BLaER1 treated with 17β-estradiol and CSF1 and Interleukin-3, amounts not matched to agents 10 nM and 100 nM (cell line): ENCODE measurements around the gene PLCG1.
A peak's percentile ranks its signal among the peaks of the same experiment; 100 is the strongest.

ENCODE experiments used
- H3K27ac ChIP-seq, 11 experiments: shearing (Covaris generic); formaldehyde crosslinking; 2 replicates each; pipeline ENCODE4 v1.8.1; 2022
- H3K27me3 ChIP-seq, 11 experiments: shearing (Covaris generic); formaldehyde crosslinking; 2 replicates each; pipeline ENCODE4 v1.8.1; 2022
- H3K36me3 ChIP-seq, 11 experiments: shearing (Covaris generic); formaldehyde crosslinking; 2 replicates each; pipeline ENCODE4 v1.8.1; 2022
- H3K4me1 ChIP-seq, 10 experiments: shearing (Covaris generic); formaldehyde crosslinking; 2 replicates each; pipeline ENCODE4 v1.8.1; 2022
- H3K4me2 ChIP-seq, 11 experiments: shearing (Covaris generic); formaldehyde crosslinking; 2 replicates each; pipeline ENCODE4 v1.8.1; 2022
- H3K4me3 ChIP-seq, 10 experiments: shearing (Covaris generic); formaldehyde crosslinking; 2 replicates each; pipeline ENCODE4 v1.8.1; 2022
- H3K9ac ChIP-seq, 11 experiments: shearing (Covaris generic); formaldehyde crosslinking; 2 replicates each; pipeline ENCODE4 v1.8.1; 2022
- H3K9me3 ChIP-seq, 11 experiments: shearing (Covaris generic); formaldehyde crosslinking; replicated peaks in 1 of 11; 2 replicates each; pipeline ENCODE4 v1.8.1; 2022
- H4K20me1 ChIP-seq, 11 experiments: shearing (Covaris generic); formaldehyde crosslinking; 2 replicates each; pipeline ENCODE4 v1.8.1; 2022
- Cebpa-rat ChIP-seq, 11 experiments: shearing (Covaris generic); IDR thresholded peaks; 2 replicates each; pipeline ENCODE4 v1.8.1; 2022

Gene PLCG1

DNA sequence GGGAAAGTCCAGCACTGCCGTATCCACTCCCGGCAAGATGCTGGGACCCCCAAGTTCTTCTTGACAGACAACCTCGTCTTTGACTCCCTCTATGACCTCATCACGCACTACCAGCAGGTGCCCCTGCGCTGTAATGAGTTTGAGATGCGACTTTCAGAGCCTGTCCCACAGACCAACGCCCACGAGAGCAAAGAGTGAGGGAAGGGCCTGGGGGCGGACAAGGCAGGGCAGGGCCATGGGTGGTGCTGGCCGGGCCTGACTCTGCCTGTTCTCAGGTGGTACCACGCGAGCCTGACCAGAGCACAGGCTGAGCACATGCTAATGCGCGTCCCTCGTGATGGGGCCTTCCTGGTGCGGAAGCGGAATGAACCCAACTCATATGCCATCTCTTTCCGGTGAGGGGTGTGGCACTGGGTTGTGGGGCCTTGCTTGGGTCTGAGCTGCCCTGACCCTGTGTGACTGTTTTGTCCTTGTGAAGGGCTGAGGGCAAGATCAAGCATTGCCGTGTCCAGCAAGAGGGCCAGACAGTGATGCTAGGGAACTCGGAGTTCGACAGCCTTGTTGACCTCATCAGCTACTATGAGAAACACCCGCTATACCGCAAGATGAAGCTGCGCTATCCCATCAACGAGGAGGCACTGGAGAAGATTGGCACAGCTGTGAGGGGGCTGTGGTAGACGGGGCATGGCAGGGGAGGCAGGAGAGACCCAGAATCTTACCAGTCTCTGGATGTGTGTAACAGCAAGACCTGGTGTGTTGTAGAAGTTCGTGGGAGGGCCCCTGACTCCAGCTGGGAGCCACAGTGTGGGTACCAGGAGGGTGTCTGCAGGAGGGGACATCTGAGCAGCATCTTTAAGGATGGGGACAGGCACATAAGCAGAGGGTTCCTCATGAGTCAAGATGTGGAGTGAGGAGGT, 29.1 kb downstream of the PLCG1 start:
- Histone ChIP-seq H3K27ac (no peak overlapping the region), H3K4me1 (peaks cover 9 to 27% (median 23%) of the 10 kb centered on the region in 10 experiments), H3K9ac (no peak overlapping the region), H3K4me2 (peak overlapping the region in 7 of 11 experiments; percentile 35 to 65 (median 46); a peak in 13 of 22 replicates), H4K20me1 (peaks cover 9 to 100% (median 100%) of the 10 kb centered on the region in 11 experiments; a peak in 20 of 22 replicates), H3K36me3 (peaks cover 76 to 99% (median 91%) of the 10 kb centered on the region in 11 experiments), H3K4me3 (no peak overlapping the region), H3K9me3 (no peaks in the 10 kb centered on the region), H3K27me3 (peaks cover 58 to 89% (median 73%) of the 10 kb centered on the region in 11 experiments)
- no peak for TF ChIP-seq Cebpa-rat (IDR thresholded peaks at IDR 0.05)

GRCh38 chr20:41167118-41167470, 29.8 kb downstream of the PLCG1 start:
- peaks cover 9 to 27% (median 23%) of the 10 kb centered on the region in 10 experiments for H3K4me1 ChIP-seq
- H3K4me2 ChIP-seq = peak overlapping the region in 8 of 11 experiments; percentile 35 to 65 (median 48); a peak in 15 of 22 replicates
- H3K27ac ChIP-seq = no peak overlapping the region
- no peak overlapping the region; a peak in 1 of 22 replicates for H3K9ac ChIP-seq
- H3K9me3 ChIP-seq = no peaks in the 10 kb centered on the region
- H4K20me1 ChIP-seq = peaks cover 9 to 100% (median 100%) of the 10 kb centered on the region in 11 experiments; a peak in 20 of 22 replicates
- H3K36me3 ChIP-seq = peaks cover 82 to 99% (median 93%) of the 10 kb centered on the region in 11 experiments
- peaks cover 58 to 91% (median 73%) of the 10 kb centered on the region in 11 experiments for H3K27me3 ChIP-seq
- H3K4me3 ChIP-seq = no peak overlapping the region
- no peak for TF ChIP-seq Cebpa-rat (IDR thresholded peaks at IDR 0.05)

GRCh38 chr20:41167481-41168253, 30.3 kb downstream of the PLCG1 start:
- no peak overlapping the region for H3K4me3 ChIP-seq
- H3K4me2 ChIP-seq = peak overlapping the region; percentile 35 to 65 (median 50)
- peaks cover 83 to 99% (median 93%) of the 10 kb centered on the region in 11 experiments for H3K36me3 ChIP-seq
- H3K27me3 ChIP-seq = peaks cover 58 to 86% (median 73%) of the 10 kb centered on the region in 11 experiments
- H4K20me1 ChIP-seq = peaks cover 9 to 100% (median 100%) of the 10 kb centered on the region in 11 experiments; a peak in 20 of 22 replicates
- no peak overlapping the region for H3K27ac ChIP-seq
- no peak for TF ChIP-seq Cebpa-rat (IDR thresholded peaks at IDR 0.05)
- H3K9ac ChIP-seq = peak overlapping the region in 3 of 11 experiments; percentile 1 to 59 (median 23); a peak in 3 of 22 replicates
- no peaks in the 10 kb centered on the region for H3K9me3 ChIP-seq
- peaks cover 9 to 27% (median 23%) of the 10 kb centered on the region in 10 experiments for H3K4me1 ChIP-seq

DNA sequence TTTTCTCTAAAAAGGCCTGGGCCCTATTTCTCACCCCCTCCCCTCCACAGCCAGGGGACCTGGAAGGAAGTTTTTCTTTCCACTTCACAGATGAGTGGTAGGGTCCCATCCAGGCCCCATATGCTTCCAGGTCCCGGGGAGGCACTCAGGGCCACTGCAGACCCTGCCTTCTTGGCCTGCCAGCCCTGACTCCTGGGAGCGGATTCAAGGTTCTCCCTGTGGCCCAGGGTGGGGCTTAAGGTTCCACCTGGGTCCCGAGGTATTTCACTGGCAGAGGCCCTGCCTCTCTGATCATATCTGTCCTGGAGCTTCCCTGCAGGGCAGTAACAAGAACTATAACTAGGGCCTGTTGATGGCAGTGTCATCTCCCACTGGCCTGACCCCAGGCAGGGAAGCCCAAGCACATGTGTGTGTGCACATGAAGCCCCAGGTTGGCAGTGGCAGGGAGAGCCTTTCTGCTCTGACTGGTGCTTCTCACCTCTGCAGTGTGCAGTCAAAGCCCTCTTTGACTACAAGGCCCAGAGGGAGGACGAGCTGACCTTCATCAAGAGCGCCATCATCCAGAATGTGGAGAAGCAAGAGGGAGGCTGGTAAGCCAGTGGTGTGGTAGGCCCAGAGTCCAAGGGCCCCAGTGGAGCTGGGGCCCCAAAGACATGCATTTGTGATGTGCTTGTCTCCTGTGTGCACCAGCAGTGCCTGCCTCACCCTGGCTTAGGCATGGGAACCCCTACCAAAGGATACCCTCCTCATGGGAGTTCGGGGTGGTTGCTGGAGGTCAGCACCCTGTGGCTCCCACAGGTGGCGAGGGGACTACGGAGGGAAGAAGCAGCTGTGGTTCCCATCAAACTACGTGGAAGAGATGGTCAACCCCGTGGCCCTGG, 31.2 kb downstream of the PLCG1 start:
- Histone ChIP-seq H3K36me3 (peaks cover 75 to 99% (median 91%) of the 10 kb centered on the region in 11 experiments), H3K9ac (peak overlapping the region in 3 of 11 experiments; percentile 1 to 59 (median 23); a peak in 3 of 22 replicates), H3K4me2 (peak overlapping the region; percentile 35 to 65 (median 50))

DNA sequence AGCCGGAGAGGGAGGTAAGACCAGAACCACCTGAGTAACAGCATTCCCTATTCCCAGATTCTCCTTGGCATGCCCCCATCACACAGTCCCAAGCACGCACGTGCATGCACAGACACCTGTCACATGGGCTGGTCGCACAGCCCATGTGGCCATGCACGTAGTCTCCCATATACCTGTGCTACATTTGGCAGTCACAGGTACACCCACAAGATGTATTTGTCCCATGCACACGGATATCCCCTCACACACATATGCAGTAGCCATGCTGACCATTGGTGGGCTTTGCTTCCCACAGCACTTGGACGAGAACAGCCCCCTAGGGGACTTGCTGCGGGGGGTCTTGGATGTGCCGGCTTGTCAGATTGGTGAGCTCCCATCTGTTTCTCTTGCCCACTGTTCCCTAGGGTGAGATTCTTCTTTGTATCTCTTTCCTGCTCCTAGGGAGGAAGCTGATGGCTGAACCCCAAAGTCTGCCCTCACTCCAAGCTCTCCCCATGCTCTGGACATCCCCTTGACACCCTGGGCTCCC, 31.9 kb downstream of the PLCG1 start:
- no peak overlapping the region for H3K27ac ChIP-seq
- peaks cover 9 to 27% (median 23%) of the 10 kb centered on the region in 10 experiments for H3K4me1 ChIP-seq
- peaks cover 74 to 99% (median 91%) of the 10 kb centered on the region in 11 experiments for H3K36me3 ChIP-seq

More for the DNA sequence above, 31.2 kb downstream of the PLCG1 start:
- no peak overlapping the region for H3K4me3 ChIP-seq
- H3K9me3 ChIP-seq = no peaks in the 10 kb centered on the region
- peaks cover 9 to 100% (median 100%) of the 10 kb centered on the region in 11 experiments; a peak in 20 of 22 replicates for H4K20me1 ChIP-seq
- H3K4me1 ChIP-seq = peaks cover 9 to 27% (median 23%) of the 10 kb centered on the region in 10 experiments
- H3K27me3 ChIP-seq = peaks cover 54 to 77% (median 68%) of the 10 kb centered on the region in 11 experiments
- no peak overlapping the region for H3K27ac ChIP-seq
- TF ChIP-seq Cebpa-rat (IDR thresholded peaks at IDR 0.05) = no peak

DNA sequence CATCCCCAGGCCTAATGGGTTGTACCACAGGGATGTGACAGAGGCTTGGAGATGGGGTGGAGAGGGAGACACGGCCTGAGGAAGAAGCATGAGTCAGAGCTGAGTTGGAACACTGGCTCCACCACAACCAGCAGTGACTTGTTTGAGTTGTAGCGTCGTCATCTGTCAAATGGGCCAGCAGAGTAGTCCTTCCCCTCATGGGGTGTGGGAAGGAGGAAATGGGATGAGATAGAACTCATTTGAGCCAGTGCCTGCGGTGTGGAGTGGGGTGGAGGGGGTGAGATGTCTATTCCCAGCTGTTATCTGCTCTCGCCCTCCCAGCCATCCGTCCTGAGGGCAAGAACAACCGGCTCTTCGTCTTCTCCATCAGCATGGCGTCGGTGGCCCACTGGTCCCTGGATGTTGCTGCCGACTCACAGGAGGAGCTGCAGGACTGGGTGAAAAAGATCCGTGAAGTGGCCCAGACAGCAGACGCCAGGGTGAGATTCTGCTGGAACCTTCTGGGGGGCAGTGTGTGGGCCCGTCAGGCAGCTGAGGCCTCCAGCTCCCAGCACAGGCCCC, 32.5 kb downstream of the PLCG1 start:
- Histone ChIP-seq H4K20me1 (peaks cover 9 to 100% (median 100%) of the 10 kb centered on the region in 11 experiments; a peak in 20 of 22 replicates), H3K4me2 (no peak overlapping the region), H3K27ac (no peak overlapping the region), H3K9me3 (no peaks in the 10 kb centered on the region), H3K27me3 (peaks cover 41 to 64% (median 54%) of the 10 kb centered on the region in 11 experiments), H3K9ac (no peak overlapping the region), H3K4me3 (no peak overlapping the region), H3K4me1 (peaks cover 9 to 27% (median 23%) of the 10 kb centered on the region in 10 experiments), H3K36me3 (peaks cover 72 to 99% (median 91%) of the 10 kb centered on the region in 11 experiments)
- TF ChIP-seq Cebpa-rat (IDR thresholded peaks at IDR 0.05) = no peak

More for the DNA sequence above, 31.9 kb downstream of the PLCG1 start:
- no peak overlapping the region for H3K9ac ChIP-seq
- no peak overlapping the region for H3K4me3 ChIP-seq
- peaks cover 47 to 70% (median 60%) of the 10 kb centered on the region in 11 experiments for H3K27me3 ChIP-seq
- H3K4me2 ChIP-seq = no peak overlapping the region
- peaks cover 9 to 100% (median 100%) of the 10 kb centered on the region in 11 experiments; a peak in 20 of 22 replicates for H4K20me1 ChIP-seq
- no peak for TF ChIP-seq Cebpa-rat (IDR thresholded peaks at IDR 0.05)
- H3K9me3 ChIP-seq = no peaks in the 10 kb centered on the region

- no peak for TF ChIP-seq Cebpa-rat (IDR thresholded peaks at IDR 0.05)
- peaks cover 9 to 100% (median 98%) of the 10 kb centered on the region in 11 experiments; a peak in 20 of 22 replicates for H4K20me1 ChIP-seq
- H3K4me2 ChIP-seq = no peak overlapping the region
- peaks cover 34 to 57% (median 47%) of the 10 kb centered on the region in 11 experiments for H3K27me3 ChIP-seq
- no peak overlapping the region for H3K9ac ChIP-seq
- H3K4me1 ChIP-seq = peaks cover 9 to 27% (median 23%) of the 10 kb centered on the region in 10 experiments
- no peaks in the 10 kb centered on the region for H3K9me3 ChIP-seq
- no peak overlapping the region for H3K4me3 ChIP-seq
- H3K36me3 ChIP-seq = peaks cover 68 to 98% (median 91%) of the 10 kb centered on the region in 11 experiments
- H3K27ac ChIP-seq = no peak overlapping the region
These were observed 33.2 kb downstream of the PLCG1 start for GRCh38 chr20:41170386-41171105.
